ENCODE measurements around the gene PPL.
"Not testable (repeated sequence)": the region's sequence is repeated elsewhere in the genome, so short reads cannot be mapped to it uniquely, and the experiment has no call there.

The PPL gene

DNA sequence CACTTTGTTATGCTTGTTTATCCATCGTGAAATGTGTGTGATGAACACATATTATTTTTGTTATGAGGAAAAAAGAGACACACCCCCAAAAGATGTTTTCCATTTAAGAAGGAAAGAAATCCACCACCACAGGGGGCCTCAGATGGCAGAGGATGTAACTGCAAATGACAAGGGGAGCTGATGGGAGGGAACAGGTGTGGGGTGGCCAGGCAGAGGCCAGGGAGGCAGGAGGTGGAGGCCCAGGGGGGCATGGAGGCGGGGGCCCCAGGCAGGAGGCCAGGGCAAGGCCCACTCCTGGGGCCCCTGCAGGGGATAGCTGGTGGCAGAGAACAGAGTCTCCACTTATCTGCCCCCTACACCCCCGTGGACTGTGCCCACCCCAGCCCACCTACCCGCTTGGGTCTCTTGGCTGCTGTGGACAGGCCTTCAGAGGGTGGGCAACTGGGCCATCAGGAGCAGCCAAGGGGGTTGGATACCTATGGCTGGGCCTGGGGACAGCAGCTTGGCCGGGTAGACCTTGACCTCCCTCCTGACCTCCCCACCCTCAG, 28.0 kb downstream of the PPL start:
- DNase-seq: no peak

DNA sequence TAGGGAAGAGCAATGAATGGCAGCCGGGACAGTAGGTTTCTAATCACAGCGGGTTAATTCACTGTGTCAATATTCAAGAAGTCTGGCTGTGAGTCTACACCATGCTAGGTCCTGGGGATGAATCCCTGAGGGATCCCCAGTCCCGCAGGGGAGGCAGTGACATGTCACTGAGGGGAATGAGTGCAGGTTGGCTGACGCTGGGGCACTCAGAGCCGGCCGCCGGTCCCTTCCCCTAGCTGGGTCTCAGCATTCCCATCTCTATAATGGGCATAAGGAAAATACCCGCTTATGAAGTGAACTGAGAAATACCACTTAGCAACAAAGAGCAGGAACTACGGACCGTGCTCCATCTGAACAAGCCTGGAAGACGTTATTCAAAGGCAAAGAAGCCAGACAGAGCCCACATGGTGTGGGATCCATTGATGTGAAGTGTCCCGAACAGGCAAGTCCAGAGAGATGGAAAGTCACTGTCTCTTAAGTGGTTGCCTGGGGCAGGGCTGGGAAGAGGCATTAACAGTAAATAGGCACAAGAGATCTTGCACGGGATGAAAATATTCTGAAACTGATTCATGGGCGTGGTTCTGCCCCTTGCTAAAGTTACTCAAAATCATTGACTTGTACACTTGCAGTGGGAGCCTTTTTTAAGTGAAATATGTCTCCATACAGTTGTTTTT, 31.9 kb downstream of the PPL start:
- no peak for DNase-seq

DNA sequence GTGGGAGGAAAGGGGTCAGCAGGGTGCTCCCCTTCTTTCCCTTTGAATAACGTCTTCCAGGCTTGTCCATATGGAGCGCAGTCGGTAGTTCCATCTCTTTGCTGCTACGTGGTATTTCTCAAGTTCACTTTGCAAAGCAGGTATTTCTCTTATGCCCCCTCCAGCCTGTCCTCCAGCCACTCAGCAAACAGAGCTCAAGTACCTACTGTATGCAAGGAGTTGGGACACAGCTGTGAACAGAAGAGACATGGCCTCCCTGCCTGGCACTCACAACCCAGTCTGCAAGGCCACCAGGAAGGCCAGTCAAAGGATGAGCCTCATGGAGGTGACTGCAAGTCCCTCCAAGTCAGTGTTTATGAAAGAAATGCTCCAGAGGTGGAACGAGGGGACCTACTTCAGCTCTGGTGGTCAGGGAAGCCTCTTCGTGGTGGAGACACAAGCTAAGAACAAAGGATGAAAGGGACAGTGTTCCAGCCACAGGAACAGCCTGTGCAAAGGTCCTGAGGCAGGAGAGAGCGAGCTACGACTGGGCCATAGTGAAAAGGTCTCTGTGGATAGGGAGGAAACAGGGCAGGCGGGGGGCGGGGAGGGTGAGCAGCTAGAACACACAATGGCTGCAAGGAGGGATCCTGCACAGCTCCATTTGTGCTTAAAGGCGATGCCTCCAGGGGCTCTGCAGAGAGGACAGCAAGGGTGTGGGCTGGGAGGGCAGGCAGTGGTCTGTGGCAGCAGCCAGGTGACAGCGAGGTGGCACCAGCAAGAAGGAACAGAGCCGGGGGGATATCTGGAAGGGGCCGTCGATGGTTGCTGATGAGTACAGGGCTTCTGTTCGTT, 32.6 kb downstream of the PPL start:
- DNase-seq: no peak

DNA sequence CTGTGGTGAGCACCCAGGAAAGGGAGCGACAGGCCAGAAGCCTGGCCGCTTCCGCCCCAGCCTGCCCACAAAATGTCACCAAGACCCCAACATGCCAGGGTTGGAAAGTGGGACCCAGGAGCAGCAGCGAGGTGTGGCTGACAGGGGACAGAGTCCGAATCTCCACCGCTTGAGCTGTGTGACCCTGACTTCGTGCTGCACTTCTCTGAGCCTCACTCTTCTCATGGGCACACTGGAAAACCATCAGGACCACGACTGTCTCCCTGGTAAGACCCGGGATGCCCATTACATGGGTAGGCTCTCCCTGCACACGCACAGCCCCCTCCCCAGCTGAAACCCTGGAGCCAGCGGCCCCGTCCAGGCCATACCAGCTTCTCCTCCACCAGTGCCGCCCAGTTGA, 34.9 kb downstream of the PPL start:
- no peak for DNase-seq

DNA sequence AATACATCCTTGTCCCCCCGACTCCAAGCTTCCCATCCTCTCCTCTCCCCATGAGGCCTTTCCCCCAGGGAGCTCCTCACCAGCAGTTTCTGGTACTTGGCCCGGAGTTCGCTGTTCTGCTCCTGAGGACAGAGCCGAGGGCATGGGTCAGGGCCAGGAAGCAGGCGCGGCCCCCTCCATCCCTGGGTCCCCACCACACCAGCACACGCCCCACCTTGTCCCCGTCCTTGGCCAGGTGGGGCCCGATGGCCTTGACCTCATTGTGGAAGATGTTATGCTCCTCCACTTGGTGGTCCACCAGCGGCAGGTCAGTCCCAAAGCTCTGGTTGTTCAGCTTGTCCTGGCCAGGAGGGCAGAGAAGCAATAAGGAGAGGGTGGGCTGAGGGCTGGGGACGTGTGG, 36.2 kb downstream of the PPL start:
- DNase-seq: no peak

DNA sequence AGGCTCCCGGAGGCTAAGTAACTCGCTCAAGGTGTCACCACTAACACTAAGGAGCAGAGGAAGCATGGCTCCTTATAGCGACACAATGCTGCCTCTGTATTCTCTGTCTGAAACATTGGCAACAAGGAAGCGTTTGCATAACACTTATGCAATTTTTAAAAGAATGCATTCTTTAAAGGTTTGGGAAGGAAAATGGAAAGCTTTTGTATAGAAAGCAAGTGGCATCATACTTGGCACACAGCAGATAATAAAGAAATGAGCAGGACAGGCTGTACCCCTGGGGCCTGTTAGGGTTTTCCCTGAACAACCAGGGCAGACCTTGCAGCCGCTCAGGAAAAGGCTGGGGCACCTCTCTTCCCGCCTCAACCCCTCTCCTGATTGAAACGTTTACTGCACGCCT, 36.9 kb downstream of the PPL start:
- no peak for DNase-seq

DNA sequence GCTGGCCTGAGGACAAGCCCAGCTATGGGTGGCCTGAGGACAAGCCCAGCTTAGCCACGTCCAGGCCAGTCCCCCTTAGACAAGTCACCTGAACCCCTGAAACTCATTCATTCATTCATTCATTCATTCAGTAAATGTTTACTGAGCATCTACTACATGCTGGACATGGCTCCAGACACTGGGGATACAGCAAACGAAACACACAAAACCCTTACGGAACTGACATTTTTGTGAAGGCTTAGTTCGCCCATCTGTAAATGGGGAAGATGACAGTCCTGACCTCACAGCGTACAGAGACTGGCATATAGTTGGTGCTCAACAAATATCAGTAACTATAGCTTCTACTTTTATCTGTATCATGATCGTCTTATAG, 37.5 kb downstream of the PPL start:
- no peak for DNase-seq

DNA sequence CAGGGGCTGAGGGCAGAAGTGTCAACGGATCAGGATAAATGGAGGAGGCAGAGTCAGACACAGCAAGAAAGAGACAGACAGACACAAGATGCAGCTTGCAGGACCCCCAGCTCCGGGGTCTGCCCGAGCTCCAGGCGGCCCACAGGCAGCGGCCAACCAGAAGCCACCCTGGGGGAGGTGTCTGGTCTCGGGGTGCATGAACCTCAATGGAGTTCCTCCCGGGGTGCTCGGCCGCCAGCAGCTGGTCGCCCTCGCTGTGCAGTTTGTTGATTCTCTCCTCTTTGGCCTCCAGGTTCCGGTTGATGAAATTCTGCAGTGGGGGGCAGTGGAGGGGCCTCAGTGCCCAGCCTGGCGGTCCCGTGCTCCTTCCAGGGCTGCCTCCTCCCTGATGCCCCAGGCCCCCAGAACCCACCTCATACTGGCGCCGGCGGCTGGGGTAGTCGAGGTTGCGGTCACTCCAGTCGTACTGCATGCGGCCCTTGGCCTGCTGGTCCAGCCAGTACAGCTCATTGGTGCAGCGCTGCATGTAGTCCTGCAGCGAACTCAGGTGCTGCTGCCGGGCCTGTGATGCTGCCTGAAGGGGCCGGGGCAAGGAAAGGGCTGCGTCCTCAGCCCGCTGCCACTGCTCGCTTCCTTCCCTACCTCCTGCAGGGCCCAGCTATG, 38.0 kb downstream of the PPL start:
- no peak for DNase-seq

DNA sequence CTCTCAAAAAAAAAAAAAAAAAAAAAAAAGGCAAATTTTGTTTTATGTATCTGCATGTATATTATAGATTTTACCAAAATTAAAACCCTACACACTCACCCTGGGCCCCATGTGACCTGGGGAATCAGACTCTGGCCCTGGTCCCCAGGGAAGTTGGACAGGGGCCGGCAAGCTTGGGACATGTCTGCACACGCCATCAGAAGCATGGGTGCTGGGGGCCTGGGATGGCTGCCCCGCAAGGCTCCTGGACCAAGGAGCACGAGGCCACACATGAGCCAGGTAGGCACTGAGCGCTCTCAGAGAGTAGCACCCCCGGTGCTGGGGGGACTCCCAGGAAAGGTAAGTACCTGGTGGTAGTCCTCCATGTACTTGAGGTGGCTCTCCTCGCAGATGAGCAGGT, 39.6 kb downstream of the PPL start:
- no peak for DNase-seq

DNA sequence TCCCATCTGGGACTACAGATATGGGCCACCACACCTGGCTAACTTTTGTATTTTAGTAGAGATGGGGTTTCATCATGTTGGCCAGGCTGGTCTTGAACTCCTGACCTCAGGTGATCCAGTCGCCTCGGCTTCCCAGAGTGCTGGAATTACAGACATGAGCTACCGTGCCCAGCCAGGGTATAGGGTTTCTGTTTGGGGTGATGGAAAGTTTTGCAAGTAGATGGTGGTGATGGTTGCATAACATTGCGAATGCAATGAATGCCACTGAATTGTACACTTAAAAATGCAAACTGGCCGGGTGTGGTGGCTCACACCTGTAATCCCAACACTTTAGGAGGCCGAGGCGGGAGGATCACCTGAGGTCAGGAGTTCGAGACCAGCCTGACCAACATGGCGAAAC, 40.2 kb downstream of the PPL start:
- not testable (repeated sequence) for DNase-seq

DNA sequence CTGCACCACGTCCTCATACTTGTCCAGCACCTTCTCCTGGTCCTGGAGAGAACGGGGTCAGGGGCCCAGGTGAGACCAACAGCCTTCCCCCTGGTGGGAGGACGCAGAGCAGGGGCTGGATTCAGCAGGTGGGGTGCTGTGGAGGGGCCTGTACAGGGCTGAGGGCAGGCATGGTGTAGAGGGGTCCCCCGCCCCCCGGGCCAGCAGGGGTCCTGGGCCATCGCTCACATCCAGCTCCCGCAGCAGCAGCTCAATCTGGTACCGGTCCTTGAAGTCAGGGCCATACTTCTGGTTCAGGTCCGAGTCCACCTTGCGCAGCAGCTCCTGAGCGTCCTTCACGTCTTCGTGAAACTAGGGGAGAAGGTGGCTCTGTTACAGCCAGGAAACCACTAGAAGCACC, 41.6 kb downstream of the PPL start:
- no peak for DNase-seq

DNA sequence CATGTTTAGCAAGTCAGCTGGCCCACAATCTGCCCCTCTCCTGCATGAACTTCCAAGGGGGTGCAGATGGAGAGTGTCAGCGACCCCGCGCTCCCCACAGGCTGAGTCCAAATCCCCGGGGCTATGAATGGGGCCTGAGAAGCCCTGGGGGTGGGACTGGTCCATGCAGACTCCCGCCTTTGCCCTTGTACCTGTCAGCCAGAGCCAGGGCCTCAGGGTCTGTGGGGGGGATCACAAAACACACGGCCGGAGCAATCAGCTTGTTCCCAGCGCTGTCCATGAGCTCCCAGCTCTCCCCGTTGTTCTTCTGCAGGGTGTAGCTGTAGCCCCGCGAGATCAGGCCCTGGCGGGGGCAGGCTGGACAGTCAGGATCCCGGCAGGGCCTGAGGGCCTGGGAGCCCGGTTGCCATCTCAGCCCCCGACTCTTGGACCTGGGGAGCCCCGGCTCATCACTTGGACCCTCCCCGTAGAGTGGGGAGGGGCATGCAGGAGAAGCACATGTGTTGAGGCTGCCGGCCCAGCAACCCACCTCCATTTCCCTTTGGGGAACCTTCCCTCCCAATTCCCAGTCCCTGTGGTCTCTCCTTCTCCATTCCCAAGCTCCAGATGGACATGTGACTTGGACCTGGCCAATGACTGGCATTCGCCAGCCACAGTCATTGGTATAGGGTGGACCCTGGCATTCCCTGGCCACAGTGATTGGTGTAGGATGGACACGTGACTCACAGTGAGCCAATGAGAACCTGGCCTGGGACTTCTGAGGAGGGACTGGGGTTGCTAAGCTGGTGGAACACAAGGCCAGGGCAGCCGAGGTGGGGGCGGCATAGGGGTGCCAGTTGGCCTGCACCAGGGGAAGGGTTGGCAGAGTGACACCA, 42.4 kb downstream of the PPL start:
- no peak for DNase-seq

DNA sequence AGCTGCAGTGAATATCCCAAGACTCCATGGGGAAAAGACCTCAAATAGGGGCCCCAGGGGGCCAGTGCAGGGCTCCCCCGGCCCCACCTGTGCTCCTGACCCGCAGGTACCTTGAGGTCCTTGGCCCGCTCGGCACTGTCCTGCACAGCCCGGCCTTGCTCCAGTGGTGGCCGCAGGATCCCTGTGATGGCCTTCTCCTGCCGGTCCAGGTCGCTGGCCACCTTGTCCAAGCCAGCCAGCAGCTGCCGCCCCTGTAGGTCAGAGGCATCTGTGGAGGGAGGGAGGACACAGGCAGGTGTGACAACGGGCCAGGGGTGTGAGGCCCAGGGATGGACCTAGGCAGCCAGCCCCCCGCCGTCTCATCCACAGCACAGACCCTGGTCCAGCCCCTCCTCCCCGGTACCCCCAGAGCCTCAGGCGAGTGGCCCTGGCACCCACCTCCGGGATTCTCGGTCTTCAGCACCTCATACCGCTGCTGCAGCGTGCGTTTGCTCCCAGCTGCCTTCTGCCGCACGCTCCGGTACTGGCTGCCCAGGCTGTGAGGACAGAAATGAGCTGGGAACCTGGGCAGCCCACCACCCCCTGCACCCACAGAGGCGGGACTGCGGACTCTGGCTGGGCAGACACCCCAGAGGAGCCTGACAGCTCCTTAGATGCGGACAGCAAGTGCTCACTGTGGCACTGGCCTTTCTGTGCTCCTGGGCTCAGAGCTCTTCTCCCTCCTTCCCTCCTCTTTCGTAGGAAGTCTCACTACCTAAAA, 43.7 kb downstream of the PPL start:
- DNase-seq: no peak

DNA sequence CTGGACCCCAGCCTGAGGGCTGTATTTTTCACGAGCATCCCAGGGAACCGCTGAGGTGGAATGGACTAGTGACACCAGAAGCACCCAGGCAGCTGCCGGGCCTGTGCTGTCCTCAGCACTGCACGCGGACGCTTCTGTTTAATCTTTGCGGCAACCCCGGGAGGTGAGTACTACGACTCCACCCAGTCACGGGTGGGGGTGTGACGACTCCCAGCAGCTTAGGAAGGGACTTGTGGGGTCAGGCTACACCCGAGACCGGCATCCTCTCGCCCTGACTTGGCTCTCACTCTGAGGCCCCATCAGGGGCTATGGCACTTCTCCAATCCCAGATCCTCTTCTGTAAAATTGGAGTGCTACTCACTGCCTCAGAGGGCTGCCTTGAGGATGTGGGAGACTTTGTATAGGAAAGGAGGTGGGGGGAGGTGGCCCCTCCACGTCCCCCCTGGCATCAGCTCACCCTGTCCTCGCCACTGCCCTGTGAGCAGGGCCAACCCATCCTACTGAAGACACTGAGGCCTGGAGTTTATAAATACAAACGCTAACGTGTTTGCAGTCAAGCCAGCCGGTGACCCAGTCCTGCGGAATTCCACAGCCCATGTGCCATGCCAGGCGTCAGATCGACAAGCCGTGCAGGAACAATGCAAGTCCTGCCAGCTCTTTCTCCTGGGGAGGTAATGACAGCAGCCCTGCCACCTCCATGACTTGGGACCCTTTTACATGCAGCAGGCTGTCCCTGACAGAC, 44.4 kb downstream of the PPL start:
- DNase-seq: no peak

DNA sequence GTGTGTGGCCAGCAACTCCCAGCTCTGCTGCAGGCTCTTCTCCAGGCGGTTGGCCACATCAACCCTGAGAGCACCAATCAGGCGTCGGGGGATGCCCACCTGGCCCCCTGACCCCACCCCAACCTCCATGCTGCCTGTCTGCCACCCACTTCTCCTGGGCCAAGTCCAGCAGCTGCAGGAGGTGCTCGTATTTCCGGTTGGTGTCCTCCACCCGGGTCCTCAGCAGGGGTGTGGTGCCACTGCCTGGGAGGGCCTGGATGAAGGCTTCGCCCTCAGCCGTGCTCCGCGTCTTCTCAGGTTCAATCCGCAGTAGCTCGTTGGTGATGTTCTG, 45.1 kb downstream of the PPL start:
- no peak for DNase-seq

DNA sequence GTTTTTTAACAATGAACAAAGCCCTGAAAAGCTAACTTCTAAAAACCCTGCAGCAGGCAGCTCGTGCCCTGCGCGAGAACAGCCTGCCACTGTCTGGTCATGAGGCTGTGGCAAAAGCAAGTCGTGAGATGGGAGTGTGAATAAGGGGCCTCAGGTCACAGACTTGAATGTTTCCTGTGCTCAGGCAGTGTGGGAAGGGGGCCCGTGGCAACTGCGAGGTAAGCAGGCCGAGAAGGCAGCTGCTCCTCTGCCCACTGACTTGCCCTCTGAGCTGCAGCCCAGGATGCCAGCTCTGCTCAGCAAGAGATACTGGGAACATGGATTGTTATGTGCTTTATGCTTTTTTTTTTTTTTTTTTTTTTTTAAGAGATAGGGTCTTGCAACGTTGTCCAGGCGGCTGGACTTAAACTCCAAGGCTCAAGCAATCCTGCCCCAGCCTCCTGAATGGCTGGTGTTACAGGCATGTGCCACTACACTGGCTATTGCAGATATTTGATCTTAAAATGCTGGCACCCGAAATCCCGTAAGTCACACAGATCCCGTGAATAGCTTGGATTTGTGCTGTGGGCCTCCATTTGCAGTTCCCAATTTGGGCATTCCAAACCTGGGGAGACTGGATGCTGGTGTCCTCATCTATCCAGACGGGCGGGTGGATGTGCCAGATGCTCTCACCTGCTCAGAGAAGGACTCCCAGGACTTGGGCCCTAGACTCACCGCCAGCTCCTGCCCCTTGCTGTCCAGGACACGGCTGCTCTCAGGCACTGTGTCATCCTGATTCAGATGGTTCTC, 45.7 kb downstream of the PPL start:
- DNase-seq: no peak

DNA sequence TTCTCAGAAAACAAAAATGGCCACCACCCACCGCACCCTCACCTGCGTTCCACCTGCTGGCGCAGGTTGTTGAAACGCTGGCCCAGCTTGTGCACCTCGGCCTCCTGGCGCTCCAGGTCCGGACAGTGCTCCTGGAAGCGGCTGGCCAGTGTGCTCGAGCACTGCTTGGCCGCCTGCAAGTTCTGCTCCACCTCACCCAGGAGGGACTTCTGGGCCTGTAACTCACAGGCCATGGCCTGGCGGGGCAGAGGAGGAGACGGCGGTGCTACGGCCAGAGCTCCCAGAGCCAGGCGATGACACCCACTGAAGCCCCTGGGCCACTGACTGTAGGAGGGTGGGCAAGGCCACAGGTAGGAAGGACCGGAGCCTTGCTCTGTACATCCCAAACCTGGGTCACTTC, 46.3 kb downstream of the PPL start:
- DNase-seq: no peak

DNA sequence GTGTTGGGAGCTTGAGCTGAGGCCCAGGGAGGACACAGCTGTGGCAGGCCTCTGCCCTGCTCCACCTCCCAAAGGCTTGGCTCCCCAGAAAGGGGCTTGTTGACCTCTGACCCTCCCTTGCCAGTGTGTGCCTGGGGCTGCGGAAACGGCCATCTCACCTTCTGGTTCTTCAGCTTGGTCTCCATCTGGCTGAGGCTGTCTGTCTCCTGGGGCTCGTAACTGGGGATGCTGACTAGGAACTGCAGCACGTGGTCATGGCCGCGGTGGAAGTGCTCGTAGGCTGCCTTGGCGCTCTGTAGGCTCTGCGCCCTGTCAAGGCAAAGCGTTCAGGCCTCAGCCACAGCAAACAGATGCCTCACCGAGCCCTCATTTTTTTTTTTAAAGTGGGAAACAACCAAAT, 46.9 kb downstream of the PPL start:
- DNase-seq: no peak

DNA sequence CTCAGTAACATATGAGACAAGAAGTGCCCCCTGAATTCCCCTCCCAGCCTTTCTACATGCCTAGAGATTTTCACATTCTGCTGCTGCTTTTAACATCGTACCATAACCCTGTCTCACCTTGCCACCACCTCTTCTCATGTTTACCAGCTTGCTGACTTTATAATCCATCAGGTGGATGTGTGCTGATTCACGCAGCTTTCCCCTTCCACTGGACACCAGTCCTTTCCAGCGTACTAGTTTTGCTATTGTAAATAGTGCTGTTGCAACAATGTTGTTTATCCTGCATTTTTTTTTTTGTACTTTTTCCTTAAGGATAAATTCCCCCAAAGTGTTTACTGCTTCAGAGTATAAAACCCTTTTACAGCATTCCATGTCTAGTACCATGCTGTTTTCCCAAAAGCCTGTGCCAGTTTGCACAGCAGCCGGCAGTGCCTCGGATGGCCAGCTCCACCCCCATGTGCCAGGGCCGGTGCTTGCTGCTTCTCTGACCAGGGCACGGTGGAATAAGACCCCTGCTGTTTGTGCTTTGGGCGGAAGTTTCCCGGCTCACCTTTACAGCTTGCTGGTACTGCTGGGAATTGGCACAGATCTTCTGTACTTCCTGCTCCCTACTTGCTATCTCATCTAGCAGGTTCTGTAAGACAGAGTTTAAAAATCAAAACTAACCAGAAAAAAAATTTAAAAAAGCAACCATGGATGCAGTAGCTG, 48.4 kb downstream of the PPL start:
- no peak for DNase-seq

DNA sequence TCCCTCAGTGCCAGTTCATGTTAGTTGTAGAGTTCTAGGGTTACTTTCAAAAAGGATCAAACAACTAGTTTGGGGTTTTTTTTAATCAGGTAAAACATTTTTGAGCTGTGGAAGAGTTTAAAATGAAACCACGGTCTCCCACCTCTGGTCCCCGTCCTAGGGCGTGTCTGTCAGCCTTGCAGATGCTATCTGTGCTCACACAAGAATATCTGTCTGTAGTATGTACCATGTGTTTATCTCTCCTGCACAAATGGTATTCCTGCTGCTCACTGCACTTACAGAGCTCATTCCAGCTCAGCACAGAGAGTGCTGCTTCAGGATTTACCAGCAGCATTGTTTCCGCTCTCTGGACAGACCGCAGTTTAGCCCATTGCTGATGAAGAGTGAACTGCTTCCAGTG, 50.8 kb downstream of the PPL start:
- no peak for DNase-seq
